ENCODE results near the gene NCOA6.
"Not testable (repeated sequence)": the region's sequence is repeated elsewhere in the genome, so short reads cannot be mapped to it uniquely, and the experiment has no call there.

NCOA6 gene

GRCh38 chr20:34781220-34781619, 44.2 kb downstream of the NCOA6 start:
- Histone ChIP-seq H3K9me3 (ENCODE audit: control extremely low read depth in 1 of 5, control insufficient read depth in 4 of 5, insufficient read depth in 2 of 5, low read depth in 1 of 5, low read length in 4 of 5) (no peaks in the 10 kb centered on the region), H3K4me3 (ENCODE audit: control insufficient read depth in 1 of 7, extremely low read depth in 1 of 7, insufficient read depth in 4 of 7, low read depth in 2 of 7, low read length in 6 of 7) (no peak overlapping the region), H3K36me3 (ENCODE audit: control insufficient read depth in 4 of 4, insufficient read depth in 4 of 4, low read length in 3 of 4) (peaks cover 9 to 17% (median 10%) of the 10 kb centered on the region in 4 experiments), H3K4me1 (ENCODE audit: control extremely low read depth in 1 of 4, control insufficient read depth in 4 of 4, insufficient read depth in 4 of 4, low read length in 3 of 4) (no peaks in the 10 kb centered on the region), H3K27me3 (replicated peaks in 2 of 5; ENCODE audit: control insufficient read depth in 4 of 5, insufficient read depth in 5 of 5, low read length in 4 of 5) (no peaks in the 10 kb centered on the region), H3K27ac (ENCODE audit: insufficient read depth in 1 of 2, low read depth in 1 of 2, low read length in 2 of 2, poor library complexity in 1 of 2, severe bottlenecking in 2 of 2) (no peak overlapping the region)
- no peak for DNase-seq
- ChIA-PET CTCF (interaction anchor here (0.7 to 1.3 kb wide), 5 partner anchors 9 to 49 kb away, joined by 3 to 5 read pairs (median 3); no protein-coding TSS in a partner anchor), POLR2A (no interaction called here)
- no CpG with 5 or more reads among the region's 4 CpGs for WGBS (ENCODE audit: insufficient coverage)

DNA sequence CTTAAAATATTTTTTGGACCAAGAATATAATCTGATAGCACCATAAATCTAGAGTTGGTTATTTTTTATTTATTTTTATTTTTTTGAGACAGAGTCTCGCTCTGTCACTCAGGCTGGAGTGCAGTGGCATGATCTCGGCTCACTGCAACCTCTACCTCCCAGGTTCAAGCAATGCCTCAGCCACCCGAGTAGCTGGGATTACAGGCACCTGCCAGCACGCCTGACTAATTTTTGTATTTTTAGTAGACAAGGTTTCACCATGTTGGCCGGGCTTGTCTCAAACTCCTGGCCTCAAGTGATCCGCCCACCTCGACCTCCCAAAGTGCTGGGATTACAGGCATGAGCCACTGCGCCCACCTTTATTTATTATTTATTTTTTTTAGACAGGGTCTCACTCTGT, 45.2 kb downstream of the NCOA6 start:
- H3K4me1 ChIP-seq (ENCODE audit: control extremely low read depth in 1 of 4, control insufficient read depth in 4 of 4, insufficient read depth in 4 of 4, low read length in 3 of 4); H3K4me3 ChIP-seq (ENCODE audit: control insufficient read depth in 1 of 7, extremely low read depth in 1 of 7, insufficient read depth in 4 of 7, low read depth in 2 of 7, low read length in 6 of 7); DNase-seq; H3K27ac ChIP-seq (ENCODE audit: insufficient read depth in 1 of 2, low read depth in 1 of 2, low read length in 2 of 2, poor library complexity in 1 of 2, severe bottlenecking in 2 of 2); POLR2A ChIA-PET; H3K9me3 ChIP-seq (ENCODE audit: control extremely low read depth in 1 of 5, control insufficient read depth in 4 of 5, insufficient read depth in 2 of 5, low read depth in 1 of 5, low read length in 4 of 5); H3K27me3 ChIP-seq (replicated peaks in 2 of 5; ENCODE audit: control insufficient read depth in 4 of 5, insufficient read depth in 5 of 5, low read length in 4 of 5): not testable (repeated sequence)
- 98% methylated on average over 8 of the region's 8 CpGs for WGBS (ENCODE audit: insufficient coverage)
- peaks cover 12 to 22% (median 16%) of the 10 kb centered on the region in 4 experiments for H3K36me3 ChIP-seq (ENCODE audit: control insufficient read depth in 4 of 4, insufficient read depth in 4 of 4, low read length in 3 of 4)
- CTCF ChIA-PET = interaction anchor here (1.1 to 1.3 kb wide), 2 partner anchors 12 to 13 kb away, joined by 3 to 5 read pairs; no protein-coding TSS in a partner anchor

- H3K9me3 ChIP-seq (ENCODE audit: control extremely low read depth in 1 of 5, control insufficient read depth in 4 of 5, insufficient read depth in 2 of 5, low read depth in 1 of 5, low read length in 4 of 5) = no peaks in the 10 kb centered on the region
- ChIA-PET POLR2A (no interaction called here), CTCF (no interaction called here)
- peaks cover 12 to 46% (median 33%) of the 10 kb centered on the region in 4 experiments for H3K36me3 ChIP-seq (ENCODE audit: control insufficient read depth in 4 of 4, insufficient read depth in 4 of 4, low read length in 3 of 4)
- H3K4me1 ChIP-seq (ENCODE audit: control extremely low read depth in 1 of 4, control insufficient read depth in 4 of 4, insufficient read depth in 4 of 4, low read length in 3 of 4) = no peaks in the 10 kb centered on the region
- no peaks in the 10 kb centered on the region for H3K27me3 ChIP-seq (replicated peaks in 2 of 5; ENCODE audit: control insufficient read depth in 4 of 5, insufficient read depth in 5 of 5, low read length in 4 of 5)
- 100% methylated on average over 5 of the region's 8 CpGs for WGBS (ENCODE audit: insufficient coverage)
- no peak for DNase-seq
- H3K4me3 ChIP-seq (ENCODE audit: control insufficient read depth in 1 of 7, extremely low read depth in 1 of 7, insufficient read depth in 4 of 7, low read depth in 2 of 7, low read length in 6 of 7) = no peak overlapping the region
- H3K27ac ChIP-seq (ENCODE audit: insufficient read depth in 1 of 2, low read depth in 1 of 2, low read length in 2 of 2, poor library complexity in 1 of 2, severe bottlenecking in 2 of 2) = no peak overlapping the region
Observed at GRCh38 chr20:34776177-34776576, 49.3 kb downstream of the NCOA6 start.

GRCh38 chr20:34774886-34775285, 50.6 kb downstream of the NCOA6 start:
- peaks cover 12 to 45% (median 31%) of the 10 kb centered on the region in 4 experiments for H3K36me3 ChIP-seq (ENCODE audit: control insufficient read depth in 4 of 4, insufficient read depth in 4 of 4, low read length in 3 of 4)
- CTCF ChIA-PET = interaction anchor here (0.8 to 1.5 kb wide), 3 partner anchors 9 to 462 kb away, joined by 3 to 4 read pairs (median 3); no protein-coding TSS in a partner anchor
- DNase-seq = no peak
- H3K4me3 ChIP-seq (ENCODE audit: control insufficient read depth in 1 of 7, extremely low read depth in 1 of 7, insufficient read depth in 4 of 7, low read depth in 2 of 7, low read length in 6 of 7) = no peak overlapping the region
- H3K4me1 ChIP-seq (ENCODE audit: control extremely low read depth in 1 of 4, control insufficient read depth in 4 of 4, insufficient read depth in 4 of 4, low read length in 3 of 4) = no peaks in the 10 kb centered on the region
- POLR2A ChIA-PET = no interaction called here
- no peaks in the 10 kb centered on the region for H3K27me3 ChIP-seq (replicated peaks in 2 of 5; ENCODE audit: control insufficient read depth in 4 of 5, insufficient read depth in 5 of 5, low read length in 4 of 5)
- no peaks in the 10 kb centered on the region for H3K9me3 ChIP-seq (ENCODE audit: control extremely low read depth in 1 of 5, control insufficient read depth in 4 of 5, insufficient read depth in 2 of 5, low read depth in 1 of 5, low read length in 4 of 5)
- H3K27ac ChIP-seq (ENCODE audit: insufficient read depth in 1 of 2, low read depth in 1 of 2, low read length in 2 of 2, poor library complexity in 1 of 2, severe bottlenecking in 2 of 2) = no peak overlapping the region

GRCh38 chr20:34774449-34774848, 51.0 kb downstream of the NCOA6 start:
- CTCF ChIA-PET = interaction anchor here (0.8 to 1.5 kb wide), 3 partner anchors 9 to 462 kb away, joined by 3 to 4 read pairs (median 3); no protein-coding TSS in a partner anchor
- no peak overlapping the region for H3K4me3 ChIP-seq (ENCODE audit: control insufficient read depth in 1 of 7, extremely low read depth in 1 of 7, insufficient read depth in 4 of 7, low read depth in 2 of 7, low read length in 6 of 7)
- POLR2A ChIA-PET = no interaction called here
- H3K27me3 ChIP-seq (replicated peaks in 2 of 5; ENCODE audit: control insufficient read depth in 4 of 5, insufficient read depth in 5 of 5, low read length in 4 of 5) = no peaks in the 10 kb centered on the region
- peaks cover 12 to 43% (median 29%) of the 10 kb centered on the region in 4 experiments for H3K36me3 ChIP-seq (ENCODE audit: control insufficient read depth in 4 of 4, insufficient read depth in 4 of 4, low read length in 3 of 4)
- H3K27ac ChIP-seq (ENCODE audit: insufficient read depth in 1 of 2, low read depth in 1 of 2, low read length in 2 of 2, poor library complexity in 1 of 2, severe bottlenecking in 2 of 2) = no peak overlapping the region
- no peak for DNase-seq
- H3K4me1 ChIP-seq (ENCODE audit: control extremely low read depth in 1 of 4, control insufficient read depth in 4 of 4, insufficient read depth in 4 of 4, low read length in 3 of 4) = no peaks in the 10 kb centered on the region
- WGBS (ENCODE audit: insufficient coverage) = no CpG with 5 or more reads among the region's 3 CpGs
- no peaks in the 10 kb centered on the region for H3K9me3 ChIP-seq (ENCODE audit: control extremely low read depth in 1 of 5, control insufficient read depth in 4 of 5, insufficient read depth in 2 of 5, low read depth in 1 of 5, low read length in 4 of 5)

DNA sequence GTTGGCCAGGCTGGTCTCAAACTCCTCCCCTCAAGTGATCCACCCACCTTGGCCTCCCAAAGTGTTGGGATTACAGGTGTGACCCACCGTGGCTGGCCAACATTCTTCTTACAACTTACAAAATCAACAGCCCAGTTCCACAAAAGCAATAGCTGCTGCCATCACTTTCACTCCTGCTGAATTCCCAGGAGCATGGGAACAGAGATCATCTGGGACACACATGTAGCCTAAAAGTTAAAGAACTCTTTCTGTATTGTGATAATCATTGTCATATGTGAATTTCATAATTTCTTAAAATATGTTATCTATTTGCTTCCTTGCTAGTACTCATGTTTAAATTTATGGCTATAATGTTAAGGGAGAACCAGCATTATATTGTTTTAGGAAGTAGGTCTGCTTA, 51.7 kb downstream of the NCOA6 start:
- DNase-seq = no peak

DNA sequence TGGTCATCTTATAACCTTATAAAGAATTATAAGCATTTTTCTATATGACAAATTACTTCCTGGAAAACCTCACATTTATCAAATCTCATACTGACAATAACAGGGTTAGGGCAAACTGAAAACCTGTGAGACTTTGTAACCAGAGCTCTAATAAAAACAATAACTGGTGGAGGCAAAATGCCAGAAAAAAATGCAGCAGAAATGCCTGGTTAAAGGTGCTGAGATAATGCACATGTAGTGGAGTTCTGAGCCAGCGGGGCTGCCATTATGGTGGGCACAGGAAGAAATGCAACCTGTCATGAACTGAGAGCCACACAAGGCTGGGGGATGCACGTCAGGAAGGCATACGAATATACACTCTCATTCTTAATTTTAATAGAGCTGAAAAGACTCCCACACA, 53.0 kb downstream of the NCOA6 start:
- no peak overlapping the region for H3K27ac ChIP-seq (ENCODE audit: insufficient read depth in 1 of 2, low read depth in 1 of 2, low read length in 2 of 2, poor library complexity in 1 of 2, severe bottlenecking in 2 of 2)
- WGBS (ENCODE audit: insufficient coverage) = 100% methylated on average over 1 of the region's 3 CpGs
- H3K36me3 ChIP-seq (ENCODE audit: control insufficient read depth in 4 of 4, insufficient read depth in 4 of 4, low read length in 3 of 4) = peaks cover 10 to 57% (median 38%) of the 10 kb centered on the region in 4 experiments
- no peak for DNase-seq
- H3K27me3 ChIP-seq (replicated peaks in 2 of 5; ENCODE audit: control insufficient read depth in 4 of 5, insufficient read depth in 5 of 5, low read length in 4 of 5) = no peaks in the 10 kb centered on the region
- H3K4me3 ChIP-seq (ENCODE audit: control insufficient read depth in 1 of 7, extremely low read depth in 1 of 7, insufficient read depth in 4 of 7, low read depth in 2 of 7, low read length in 6 of 7) = no peak overlapping the region
- POLR2A ChIA-PET = no interaction called here
- no peaks in the 10 kb centered on the region for H3K9me3 ChIP-seq (ENCODE audit: control extremely low read depth in 1 of 5, control insufficient read depth in 4 of 5, insufficient read depth in 2 of 5, low read depth in 1 of 5, low read length in 4 of 5)
- no peaks in the 10 kb centered on the region for H3K4me1 ChIP-seq (ENCODE audit: control extremely low read depth in 1 of 4, control insufficient read depth in 4 of 4, insufficient read depth in 4 of 4, low read length in 3 of 4)
- CTCF ChIA-PET = interaction anchor here (0.7 to 1.1 kb wide), 4 partner anchors 8 to 210 kb away, joined by 3 read pairs; no protein-coding TSS in a partner anchor

More for the DNA sequence above, 51.7 kb downstream of the NCOA6 start:
- Histone ChIP-seq H3K4me1 (ENCODE audit: control extremely low read depth in 1 of 4, control insufficient read depth in 4 of 4, insufficient read depth in 4 of 4, low read length in 3 of 4) (no peaks in the 10 kb centered on the region), H3K27ac (ENCODE audit: insufficient read depth in 1 of 2, low read depth in 1 of 2, low read length in 2 of 2, poor library complexity in 1 of 2, severe bottlenecking in 2 of 2) (no peak overlapping the region), H3K36me3 (ENCODE audit: control insufficient read depth in 4 of 4, insufficient read depth in 4 of 4, low read length in 3 of 4) (peaks cover 12 to 46% (median 26%) of the 10 kb centered on the region in 4 experiments), H3K27me3 (replicated peaks in 2 of 5; ENCODE audit: control insufficient read depth in 4 of 5, insufficient read depth in 5 of 5, low read length in 4 of 5) (no peaks in the 10 kb centered on the region), H3K9me3 (ENCODE audit: control extremely low read depth in 1 of 5, control insufficient read depth in 4 of 5, insufficient read depth in 2 of 5, low read depth in 1 of 5, low read length in 4 of 5) (no peaks in the 10 kb centered on the region), H3K4me3 (ENCODE audit: control insufficient read depth in 1 of 7, extremely low read depth in 1 of 7, insufficient read depth in 4 of 7, low read depth in 2 of 7, low read length in 6 of 7) (no peak overlapping the region)
- no CpG with 5 or more reads among the region's 1 CpG for WGBS (ENCODE audit: insufficient coverage)
- POLR2A ChIA-PET = no interaction called here
- CTCF ChIA-PET = no interaction called here
